Measurements from ENCODE around the gene CCN6. TPM values are rescaled to one million over a fixed set of nuclear protein-coding genes. Genes with fewer than 3 reads are reported as not detected.
A peak's percentile ranks its signal among the peaks of the same experiment; 100 is the strongest.

Gene CCN6
- total RNA-seq, 1 donor from 2014 or later: not detected

GRCh38 chr6:112085286-112086065 is 31.6 kb downstream of the CCN6 start:
- Mint-ChIP-seq H3K4me3 (ENCODE audit: unreplicated experiment) (peak overlapping the region; percentile 23), H3K27me3 (ENCODE audit: unreplicated experiment) (no peaks in the 10 kb centered on the region), H3K9me3 (ENCODE audit: unreplicated experiment) (no peaks in the 10 kb centered on the region), H3K27ac (ENCODE audit: unreplicated experiment) (no peak overlapping the region), H3K36me3 (ENCODE audit: unreplicated experiment) (peaks cover 14% of the 10 kb centered on the region), H3K4me1 (ENCODE audit: unreplicated experiment) (peaks cover 4% of the 10 kb centered on the region)
- no peak for TF ChIP-seq CTCF (IDR thresholded peaks at IDR 0.05)
- DNase-seq (ENCODE audit: extremely low spot score, unreplicated experiment): no peak

DNA sequence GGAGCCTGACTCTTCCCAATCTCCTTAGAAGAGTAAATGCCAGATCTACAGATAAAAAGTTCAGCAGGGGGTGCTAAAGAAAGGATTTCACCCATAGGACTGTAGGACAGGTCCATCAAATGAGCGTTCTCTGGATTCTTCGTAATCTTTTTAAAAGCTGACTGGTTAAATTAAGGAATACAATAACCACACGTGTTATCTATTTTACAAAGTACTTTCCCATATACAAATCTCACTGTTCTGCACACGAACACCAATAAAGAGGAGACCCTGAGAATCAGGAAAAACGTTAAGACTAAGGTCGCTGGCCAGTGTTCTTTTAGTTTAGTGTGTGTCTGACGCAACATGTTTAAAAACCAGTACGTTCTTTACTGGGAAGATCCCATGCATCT is 32.8 kb downstream of the CCN6 start:
- no peaks in the 10 kb centered on the region for H3K27me3 Mint-ChIP-seq (ENCODE audit: unreplicated experiment)
- peaks cover 15% of the 10 kb centered on the region for H3K36me3 Mint-ChIP-seq (ENCODE audit: unreplicated experiment)
- DNase-seq (ENCODE audit: extremely low spot score, unreplicated experiment): no peak
- no peak overlapping the region for H3K4me3 Mint-ChIP-seq (ENCODE audit: unreplicated experiment)
- H3K4me1 Mint-ChIP-seq (ENCODE audit: unreplicated experiment): peaks cover 4% of the 10 kb centered on the region
- no peaks in the 10 kb centered on the region for H3K9me3 Mint-ChIP-seq (ENCODE audit: unreplicated experiment)
- peak; percentile 56 for TF ChIP-seq CTCF (IDR thresholded peaks at IDR 0.05)
- H3K27ac Mint-ChIP-seq (ENCODE audit: unreplicated experiment): no peak overlapping the region

DNA sequence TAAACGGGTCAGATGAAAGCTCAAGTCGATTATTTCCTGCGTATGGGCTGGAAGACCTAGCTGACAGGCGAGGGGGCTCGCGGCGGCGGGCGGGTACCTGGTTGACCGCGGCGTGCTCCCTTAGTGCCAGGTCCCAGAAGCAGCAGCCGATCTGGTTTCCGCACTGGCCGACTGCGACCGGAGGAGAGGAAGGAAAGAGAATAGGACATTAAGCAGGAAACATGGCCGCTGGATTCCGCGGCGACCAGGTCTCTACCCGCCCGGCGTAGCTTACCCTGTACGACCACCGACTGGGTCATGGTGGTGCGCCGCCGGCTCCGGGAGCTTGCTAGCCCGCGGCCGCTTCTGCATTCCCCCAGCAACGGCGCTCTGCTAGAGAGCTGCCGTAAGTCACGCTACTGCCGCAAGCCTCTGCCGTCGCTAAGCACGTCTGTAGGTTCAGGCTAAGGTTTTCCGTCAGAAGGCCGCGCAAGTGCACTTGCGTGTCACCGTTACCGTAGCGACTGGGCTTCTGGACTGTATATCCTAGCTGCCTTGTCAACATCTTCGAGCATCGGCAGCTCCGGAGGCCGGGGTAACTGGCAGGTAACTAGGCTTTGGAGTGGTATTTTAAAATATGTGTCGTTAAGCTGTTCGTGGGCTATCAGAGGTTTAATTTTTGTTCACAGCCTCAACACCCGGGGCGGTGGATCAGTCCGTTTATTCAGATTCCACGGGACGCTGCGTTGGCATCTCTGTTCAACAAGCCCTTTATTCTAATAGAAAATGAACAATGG is 33.4 kb downstream of the CCN6 start, which contains the start of the genes FAM229B and TUBE1:
Gene FAM229B (plus strand): TSS at position 456 of the 776 bp plus-strand sequence. CDS start 11,693 bp downstream, outside the sequence.
Gene TUBE1 (minus strand): TSS at position 347 of the 776 bp plus-strand sequence. CDS start 48 bp downstream, at position 299.
- H3K36me3 Mint-ChIP-seq (ENCODE audit: unreplicated experiment): peaks cover 18% of the 10 kb centered on the region
- H3K4me3 Mint-ChIP-seq (ENCODE audit: unreplicated experiment): no peak within 1 kb of the TSS
- H3K9me3 Mint-ChIP-seq (ENCODE audit: unreplicated experiment): no peaks in the 10 kb centered on the region
- peak; percentile 96 for DNase-seq (ENCODE audit: extremely low spot score, unreplicated experiment)
- peaks cover 4% of the 10 kb centered on the region for H3K4me1 Mint-ChIP-seq (ENCODE audit: unreplicated experiment)
- peaks cover 2% of the 10 kb centered on the region for H3K27me3 Mint-ChIP-seq (ENCODE audit: unreplicated experiment)
- no peak within 1 kb of the TSS for H3K27ac Mint-ChIP-seq (ENCODE audit: unreplicated experiment)
- TF ChIP-seq CTCF (IDR thresholded peaks at IDR 0.05): no peak

GRCh38 chr6:112087916-112088315 is 34.0 kb downstream of the CCN6 start:
- peaks cover 4% of the 10 kb centered on the region for H3K4me1 Mint-ChIP-seq (ENCODE audit: unreplicated experiment)
- H3K4me3 Mint-ChIP-seq (ENCODE audit: unreplicated experiment): no peak overlapping the region
- peaks cover 4% of the 10 kb centered on the region for H3K27me3 Mint-ChIP-seq (ENCODE audit: unreplicated experiment)
- TF ChIP-seq CTCF (IDR thresholded peaks at IDR 0.05): no peak
- DNase-seq (ENCODE audit: extremely low spot score, unreplicated experiment): no peak
- no peaks in the 10 kb centered on the region for H3K9me3 Mint-ChIP-seq (ENCODE audit: unreplicated experiment)
- peaks cover 17% of the 10 kb centered on the region for H3K36me3 Mint-ChIP-seq (ENCODE audit: unreplicated experiment)
- no peak overlapping the region for H3K27ac Mint-ChIP-seq (ENCODE audit: unreplicated experiment)

GRCh38 chr6:112096901-112097300 is 43.0 kb downstream of the CCN6 start:
- Mint-ChIP-seq H3K27me3 (ENCODE audit: unreplicated experiment) (peaks cover 4% of the 10 kb centered on the region), H3K27ac (ENCODE audit: unreplicated experiment) (no peak overlapping the region), H3K4me3 (ENCODE audit: unreplicated experiment) (no peak overlapping the region), H3K9me3 (ENCODE audit: unreplicated experiment) (no peaks in the 10 kb centered on the region), H3K4me1 (ENCODE audit: unreplicated experiment) (peaks cover 3% of the 10 kb centered on the region), H3K36me3 (ENCODE audit: unreplicated experiment) (peaks cover 24% of the 10 kb centered on the region)
- TF ChIP-seq CTCF (IDR thresholded peaks at IDR 0.05): no peak
- no peak for DNase-seq (ENCODE audit: extremely low spot score, unreplicated experiment)
